Esophagus squamous epithelium (tissue), 4 donors: Measurements from ENCODE around the gene GPR156.

Experiments
- CTCF ChIP-seq, 6 experiments: fragments of 450-650 bp in 4 of 6; fragments of 200-600 bp in 2 of 6; sonication (generic) in 2 of 6; IDR thresholded peaks; one replicate each; pipeline ENCODE4 v1.5.1; 2016 to 2019; ENCODE audit warnings: antibody characterized with exemption in 6 of 6, mild to moderate bottlenecking in 4 of 6, moderate library complexity in 4 of 6
- POLR2A ChIP-seq, 4 donors: fragments of 450-650 bp; IDR thresholded peaks; one replicate each; pipeline ENCODE4 v1.6.1; 2017; ENCODE audit warnings: antibody characterized with exemption in 4 of 4, mild to moderate bottlenecking in 4 of 4, moderate library complexity in 3 of 4

DNA sequence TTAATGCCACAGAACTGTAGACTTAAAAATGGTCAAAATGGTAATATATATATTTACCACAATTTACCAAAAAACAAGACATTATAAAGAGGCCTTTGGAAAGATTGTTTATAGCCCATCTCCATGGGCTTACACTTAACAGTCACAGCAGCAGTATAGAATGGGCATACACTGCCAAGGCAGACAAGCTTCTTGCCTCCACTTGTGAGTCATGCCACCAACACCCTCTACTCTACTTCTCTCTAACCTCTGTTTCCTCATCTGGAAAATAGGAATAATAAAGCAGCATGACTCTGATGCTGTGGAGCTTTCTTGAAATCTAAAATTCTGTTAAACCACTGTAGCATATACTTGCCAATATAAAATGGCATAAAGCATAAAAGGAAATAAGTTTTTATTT lies 14.4 kb upstream of the GPR156 start:
- TF ChIP-seq CTCF (IDR thresholded peaks at IDR 0.05), result no peak
- no peak for TF ChIP-seq POLR2A (IDR thresholded peaks at IDR 0.05)
